GM12878 (cell line): ENCODE results near the gene ZNF804B. TPM values are rescaled to one million over a fixed set of nuclear protein-coding genes. Genes with fewer than 3 reads are reported as not detected.
A peak's percentile ranks its signal among the peaks of the same experiment; 100 is the strongest.

Experiments used
- BMI1 ChIP-seq: fragments of 450-650 bp; IDR thresholded peaks from 2 replicates; pipeline ENCODE4 v1.6.1; 2016; ENCODE audit warnings: mild to moderate bottlenecking, moderate library complexity, borderline replicate concordance
- CHD2 ChIP-seq: IDR thresholded peaks from 2 replicates; pipeline ENCODE4 v1.6.1; 2011; ENCODE audit warnings: low read depth, low read length, improper control_type of control experiment, borderline replicate concordance
- EGR1 ChIP-seq, 2 experiments: IDR thresholded peaks; 1 replicate in 1 of 2; 2 replicates in 1 of 2; pipeline ENCODE4 v1.6.1; 2011 to 2012; ENCODE audit warnings: low read depth in 2 of 2, low read length in 2 of 2, borderline replicate concordance in 1 of 2, mild to moderate bottlenecking in 1 of 2, moderate library complexity in 1 of 2
- EP300 ChIP-seq, 2 experiments: fragments of 150-350 bp in 1 of 2; IDR thresholded peaks; 2 replicates each; pipeline ENCODE4 v1.6.1; 2011 to 2012; ENCODE audit warnings: low read depth in 2 of 2, low read length in 2 of 2, borderline replicate concordance in 1 of 2, improper control_type of control experiment in 1 of 2, inconsistent platforms in 1 of 2; ENCODE audit not compliant: control insufficient read depth in 1 of 2
- FOS ChIP-seq: IDR thresholded peaks from 3 replicates; pipeline ENCODE4 v1.6.1; 2011; ENCODE audit warnings: borderline replicate concordance; ENCODE audit not compliant: insufficient read length; ENCODE audit errors: extremely low read depth
- HDAC2 ChIP-seq: fragments of 200-600 bp; sonication (generic); IDR thresholded peaks from 2 replicates; pipeline ENCODE4 v1.6.1; 2017
- MAX ChIP-seq: IDR thresholded peaks from 2 replicates; pipeline ENCODE4 v1.6.1; 2012; ENCODE audit warnings: low read depth, low read length, improper control_type of control experiment
- MEF2A ChIP-seq: IDR thresholded peaks from 2 replicates; pipeline ENCODE4 v1.6.1; 2011; ENCODE audit warnings: low read depth, mild to moderate bottlenecking, low read length, moderate library complexity; ENCODE audit not compliant: insufficient read depth
- MEF2B ChIP-seq: fragments of 450-650 bp; IDR thresholded peaks from 2 replicates; pipeline ENCODE4 v1.6.1; 2018; ENCODE audit warnings: mild to moderate bottlenecking, moderate library complexity; ENCODE audit not compliant: partially characterized antibody, poor library complexity, severe bottlenecking
- NR2C2 ChIP-seq: IDR thresholded peaks from 2 replicates; pipeline ENCODE4 v1.6.1; 2011; ENCODE audit warnings: borderline replicate concordance, low read depth; ENCODE audit not compliant: control insufficient read depth, insufficient read length
- SMC3 ChIP-seq: IDR thresholded peaks from 2 replicates; pipeline ENCODE4 v1.6.1; 2011; ENCODE audit warnings: low read length, improper control_type of control experiment, borderline replicate concordance
- ZBTB11 ChIP-seq: fragments of 450-650 bp; formaldehyde crosslinking; IDR thresholded peaks from 2 replicates; pipeline ENCODE4 v1.5.0; 2022; ENCODE audit warnings: mild to moderate bottlenecking, missing genetic modification characterization
- polyA plus RNA-seq, 11 experiments: library from polyadenylated mRNA; depleted of rRNA in 4 of 11; unstranded in 6 of 11; stranded (reverse) in 5 of 11; fragments of >200 nt; fragmentation: Nextera tagmentation in 4 of 11; fragmentation: Illumina TruSeq in 1 of 11; extraction: Ambion mirVana in 4 of 11; extraction: Trizol in 1 of 11; gene quantifications; 1 replicate in 1 of 11; 2 replicates in 10 of 11; pipeline versions ENCODE4 v1.2.1 to v1.2.3, GENCODE V29; 2011 to 2016; ENCODE audit warnings: inconsistent platforms in 2 of 11, missing spikeins in 2 of 11, low read depth in 1 of 11
- total RNA-seq, 4 experiments: library from RNA; depleted of rRNA in 3 of 4; stranded (reverse); fragments of >200 nt in 3 of 4; fragmentation: Illumina TruSeq in 1 of 4; extraction: Trizol in 1 of 4; gene quantifications; 2 replicates each; pipeline versions ENCODE4 v1.2.1 to v1.2.3, GENCODE V29; 2013 to 2021
- TF ChIP-seq, protein P1 (sequence below): fragments of 450-650 bp; IDR thresholded peaks from 2 replicates; pipeline ENCODE4 v1.6.1; 2014; ENCODE audit warnings: mild to moderate bottlenecking

The ZNF804B gene
- total and polyA plus RNA-seq, 10 of the 15 experiments (the other 5 are each of a cell fraction or from before 2014, with no cell fraction given), result not detected

GRCh38 chr7:88835147-88835728, 75.7 kb downstream of the ZNF804B start (continued):
- TF ChIP-seq EP300 (IDR thresholded peaks at IDR 0.05; ENCODE audit: borderline replicate concordance in 1 of 2, control insufficient read depth in 1 of 2, low read depth in 2 of 2, low read length in 2 of 2) (0 out of 4 replicates have a peak, but pooled peaks of 1 of the 2 experiments have one; percentile 19), CHD2 (no peak), ZBTB11 (CRISPR knock-in tag) (no peak), MAX (no peak), MEF2A (0 out of 2 replicates have a peak, but pooled peaks have one; percentile 11), SMC3 (peak; percentile 84), MEF2B (no peak), HDAC2 (no peak), EGR1 (IDR thresholded peaks at IDR 0.05; ENCODE audit: borderline replicate concordance in 1 of 2, low read depth in 2 of 2, low read length in 2 of 2) (no peak), BMI1 (no peak), FOS (no peak), NR2C2 (no peak)
- TF ChIP-seq, protein P1, sequence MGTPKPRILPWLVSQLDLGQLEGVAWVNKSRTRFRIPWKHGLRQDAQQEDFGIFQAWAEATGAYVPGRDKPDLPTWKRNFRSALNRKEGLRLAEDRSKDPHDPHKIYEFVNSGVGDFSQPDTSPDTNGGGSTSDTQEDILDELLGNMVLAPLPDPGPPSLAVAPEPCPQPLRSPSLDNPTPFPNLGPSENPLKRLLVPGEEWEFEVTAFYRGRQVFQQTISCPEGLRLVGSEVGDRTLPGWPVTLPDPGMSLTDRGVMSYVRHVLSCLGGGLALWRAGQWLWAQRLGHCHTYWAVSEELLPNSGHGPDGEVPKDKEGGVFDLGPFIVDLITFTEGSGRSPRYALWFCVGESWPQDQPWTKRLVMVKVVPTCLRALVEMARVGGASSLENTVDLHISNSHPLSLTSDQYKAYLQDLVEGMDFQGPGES, result no peak
